ENCODE results near the gene RNF34.

Gene RNF34

DNA sequence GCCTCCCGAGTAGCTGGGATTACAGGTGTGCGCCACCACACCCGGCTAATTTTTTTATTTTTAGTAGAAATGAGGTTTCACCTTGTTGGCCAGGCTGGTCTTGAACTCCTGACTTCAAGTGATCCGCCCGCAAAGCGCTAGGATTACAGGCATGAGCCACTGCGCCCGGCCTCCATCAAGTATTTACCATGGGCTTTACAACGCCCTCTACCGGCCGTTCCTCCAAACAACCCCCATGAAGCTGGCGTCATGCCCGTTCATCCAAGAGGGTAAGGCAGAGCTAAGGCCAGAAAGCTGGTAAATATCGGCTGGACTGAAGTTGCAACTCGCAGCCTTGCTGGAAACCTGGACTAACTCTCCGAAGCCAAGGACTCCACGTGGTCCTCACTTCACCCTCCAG, 41.6 kb downstream of the RNF34 start:
- DNase-seq = no peak

DNA sequence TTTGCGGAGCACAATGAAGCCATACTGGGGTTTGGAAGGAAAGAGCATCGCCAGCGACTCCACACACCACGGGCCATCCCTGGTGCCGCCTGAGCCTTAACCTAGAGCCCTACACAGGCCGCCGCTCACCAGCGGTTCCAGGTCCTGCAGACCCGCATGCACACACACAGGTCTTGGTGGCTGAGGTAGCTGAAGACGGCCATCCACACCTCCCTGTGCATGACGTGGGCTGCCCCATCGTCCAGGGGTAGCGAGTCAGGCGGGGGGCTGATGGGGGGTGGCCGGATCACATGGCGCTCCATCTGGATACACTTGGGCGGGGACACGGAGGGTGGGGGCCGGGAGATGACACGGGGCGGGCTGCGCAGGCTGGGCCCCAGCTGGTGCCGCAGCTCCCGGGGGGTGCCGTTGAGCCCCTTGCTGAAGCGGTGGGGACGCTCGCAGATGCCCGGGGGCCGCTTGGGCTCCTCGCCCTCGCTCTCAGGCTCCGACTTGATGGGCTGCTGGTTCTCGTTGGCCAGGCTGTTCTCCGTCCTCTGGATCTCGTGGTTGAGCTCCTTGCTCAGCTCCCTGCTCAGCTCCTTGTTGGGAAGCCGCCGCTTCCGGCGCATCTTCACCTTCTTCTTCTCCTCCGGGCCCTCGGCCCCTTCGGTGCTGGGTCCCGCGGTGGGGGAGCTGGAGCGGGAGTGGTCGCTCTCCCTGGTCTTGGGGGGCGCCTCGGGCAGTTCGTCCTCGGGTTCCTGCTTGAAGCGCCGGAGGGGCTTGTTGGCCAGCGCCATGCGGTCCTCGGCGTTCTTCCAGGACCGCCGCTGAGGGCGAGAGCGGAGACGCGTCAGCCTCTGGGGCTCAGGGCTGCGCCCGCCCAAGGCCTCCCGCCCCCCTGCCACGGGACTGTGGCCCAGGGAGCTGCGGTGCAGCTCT, 42.4 kb downstream of the RNF34 start:
- no peak for DNase-seq

DNA sequence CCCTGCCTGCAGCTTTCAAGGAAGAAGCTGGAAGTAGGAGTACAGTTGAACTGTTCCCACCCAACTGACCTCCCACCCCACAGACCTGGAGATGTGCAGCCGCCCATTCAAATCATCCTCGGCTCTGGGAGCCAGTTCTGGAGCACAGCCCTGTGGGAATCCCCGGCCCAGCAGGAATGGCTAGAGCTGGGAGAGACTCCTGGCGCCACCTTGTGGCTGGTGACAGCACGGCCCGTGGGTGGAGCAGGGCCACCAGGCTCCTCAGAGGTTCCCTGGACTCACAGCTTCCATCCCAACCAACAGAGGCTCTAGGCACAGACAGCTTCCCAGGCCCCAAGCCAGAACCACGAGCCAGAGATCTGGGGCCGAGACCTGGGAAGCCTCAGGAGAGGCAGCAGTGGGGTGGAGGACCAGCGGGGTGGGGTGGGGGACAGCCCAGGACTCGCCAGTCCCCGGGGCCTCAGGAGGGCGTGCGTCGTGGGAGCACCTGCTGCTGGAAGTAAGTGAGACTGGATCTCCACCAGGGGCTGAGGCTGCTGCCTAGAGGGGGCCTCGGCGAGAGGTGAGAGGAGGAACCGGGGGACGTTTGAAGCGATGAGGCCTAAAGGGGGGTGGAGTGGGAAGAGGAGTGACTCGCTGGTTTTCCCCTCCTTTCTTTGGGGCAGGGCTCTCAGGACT, 43.4 kb downstream of the RNF34 start:
- DNase-seq = peak; percentile 81

DNA sequence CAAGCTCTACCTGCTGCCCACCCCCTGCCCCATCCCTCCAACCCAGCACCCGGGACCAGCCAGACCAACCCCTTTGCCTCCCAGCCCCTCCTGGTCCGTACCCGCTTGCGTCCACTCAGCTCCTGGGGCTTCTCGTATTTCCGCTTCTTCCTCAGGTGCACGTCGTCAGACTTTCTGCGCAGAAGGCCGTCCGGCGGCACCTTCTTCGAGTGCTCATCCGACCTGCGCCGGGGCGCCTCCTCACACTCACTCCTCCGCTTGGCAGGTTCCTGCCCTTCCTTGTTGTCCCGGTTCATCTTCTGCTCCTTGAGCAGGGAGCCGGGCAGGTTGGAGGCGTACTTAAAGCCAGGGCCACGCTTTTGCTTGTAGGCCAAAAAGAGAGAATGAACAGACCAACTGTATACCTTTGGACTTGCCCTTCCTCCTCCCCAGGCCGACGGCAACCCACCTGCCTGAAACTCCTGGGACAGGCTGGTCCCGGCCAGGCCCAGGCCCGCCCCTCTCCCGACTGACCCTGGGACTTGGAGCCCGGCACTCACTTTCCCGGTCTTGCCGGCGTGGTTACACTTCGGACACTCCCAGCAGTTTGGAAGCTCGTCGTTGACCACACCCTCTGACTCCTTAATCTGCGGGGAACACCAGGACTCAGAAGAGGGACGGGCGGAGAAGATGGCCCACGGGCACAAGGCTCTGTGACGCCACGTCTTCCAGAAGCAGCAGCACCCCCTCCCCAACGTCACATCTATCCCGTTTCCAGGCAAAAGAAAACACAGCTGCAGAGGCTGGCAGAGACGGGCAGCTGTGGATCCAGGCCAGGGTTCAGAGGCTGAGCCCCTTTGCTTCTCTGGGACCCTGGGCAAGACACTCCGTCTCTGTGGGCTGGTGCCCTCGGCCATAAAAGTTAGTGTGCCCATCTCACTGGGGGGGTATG, 44.3 kb downstream of the RNF34 start:
- no peak for DNase-seq

DNA sequence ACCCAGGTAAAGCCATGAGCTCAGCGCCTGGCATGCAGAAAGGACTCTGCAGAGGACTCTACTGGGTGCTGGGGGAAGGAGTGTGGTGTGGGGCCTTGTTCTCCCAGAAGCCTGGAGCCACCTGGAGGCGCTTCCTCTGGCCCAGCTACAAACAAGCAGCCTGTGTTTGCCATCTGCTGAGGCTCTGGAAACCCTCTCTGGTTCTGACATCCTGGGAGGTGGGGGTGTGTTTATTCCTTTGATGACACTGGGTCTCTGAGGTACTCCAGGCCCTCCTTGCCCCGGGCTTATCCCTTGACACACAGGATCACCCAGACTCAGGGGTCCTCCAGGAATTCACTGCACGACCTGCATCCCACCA, 44.9 kb downstream of the RNF34 start:
- no peak for DNase-seq

DNA sequence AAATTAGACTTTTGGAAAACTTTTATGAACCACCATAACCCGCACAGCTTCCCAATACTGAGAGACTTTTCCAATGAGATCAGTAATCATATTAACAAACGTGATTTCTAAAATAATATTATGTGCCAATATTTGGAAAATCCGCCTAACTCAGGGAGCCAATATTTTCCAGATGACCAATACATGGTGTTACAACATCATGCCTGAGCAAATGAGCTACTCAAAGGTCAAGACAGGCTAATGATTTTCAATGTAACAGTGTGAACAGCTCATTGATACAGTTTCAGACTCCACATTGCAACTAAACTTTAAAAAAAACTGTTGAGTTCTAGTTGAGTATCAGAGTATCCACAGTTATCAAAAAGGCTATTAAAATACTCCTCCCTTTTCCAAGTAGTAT, 46.8 kb downstream of the RNF34 start:
- DNase-seq = no peak

DNA sequence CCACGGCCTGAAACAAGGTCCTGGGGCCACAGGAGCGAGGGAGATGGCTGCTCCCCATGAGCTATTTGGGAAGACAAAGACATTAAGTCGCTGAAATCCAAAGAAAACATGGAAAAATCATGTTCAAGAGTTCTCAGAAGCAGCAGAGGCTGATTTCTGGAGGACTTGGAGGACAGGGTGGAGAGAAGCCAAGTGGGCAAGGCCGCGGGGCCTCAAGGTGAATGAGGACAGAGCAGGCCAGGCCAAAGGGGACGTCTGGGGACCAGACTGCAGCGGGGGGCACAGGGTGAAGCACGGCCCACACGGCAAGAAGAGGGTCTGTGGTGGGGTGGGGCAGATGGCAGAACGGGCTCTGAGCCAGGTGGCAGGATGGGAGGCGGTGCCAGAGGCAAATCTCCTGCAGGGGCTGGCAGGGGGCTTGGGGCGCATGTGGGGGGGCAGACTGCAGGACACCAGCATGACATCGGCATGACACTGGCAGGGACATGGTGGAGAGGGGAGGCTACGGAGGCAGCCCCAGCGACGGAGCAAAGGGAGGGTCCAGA, 48.9 kb downstream of the RNF34 start:
- DNase-seq = no peak

DNA sequence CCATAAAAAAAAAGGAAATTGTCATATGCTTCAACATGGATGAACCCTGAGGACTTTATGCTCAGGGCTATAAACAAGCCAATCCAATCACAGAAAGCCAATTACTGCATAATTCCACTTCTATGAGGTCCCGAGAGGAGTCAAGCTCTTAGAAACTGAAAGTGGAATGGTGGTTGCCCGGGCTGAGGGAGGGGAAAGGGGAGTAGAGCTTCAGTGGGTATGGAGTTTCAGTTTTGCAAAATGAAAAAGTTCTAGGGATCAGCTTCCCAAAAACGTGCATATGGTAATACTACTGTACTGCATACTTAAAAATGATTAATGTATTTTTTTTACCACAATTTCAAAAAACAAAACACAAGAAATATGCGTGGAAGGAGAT, 52.0 kb downstream of the RNF34 start:
- no peak for DNase-seq

DNA sequence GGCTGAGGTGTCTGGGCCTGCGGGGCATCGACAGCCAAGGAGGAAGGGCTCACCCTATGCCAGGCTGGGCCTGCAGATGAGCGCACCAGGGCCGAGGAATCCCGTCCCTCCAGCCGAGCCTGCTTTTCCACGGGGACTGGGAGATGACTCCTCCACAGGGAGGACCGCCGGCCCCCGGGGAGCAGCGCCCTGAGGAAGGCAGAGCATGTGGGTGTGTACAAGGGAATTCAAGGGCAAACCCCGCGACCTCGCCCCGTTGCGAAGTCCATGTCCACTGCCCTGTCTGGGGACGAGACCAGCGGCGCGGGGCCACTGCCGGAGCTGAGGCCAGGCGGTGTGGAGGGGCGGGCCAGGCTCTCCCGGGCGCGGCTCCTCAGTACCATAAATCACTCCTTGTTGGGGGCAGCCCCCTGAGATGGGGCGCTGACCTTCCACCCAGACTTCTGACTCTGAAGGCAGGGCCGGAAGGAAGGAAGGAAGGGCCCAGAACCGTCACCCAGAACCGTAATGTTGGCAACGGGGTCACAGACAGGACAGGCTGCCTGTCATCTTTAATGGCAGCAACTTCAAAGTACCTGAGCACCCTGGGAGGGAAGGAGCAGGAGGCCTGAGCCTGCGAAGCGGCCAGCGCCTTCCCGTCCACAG, 52.5 kb downstream of the RNF34 start:
- no peak for DNase-seq

DNA sequence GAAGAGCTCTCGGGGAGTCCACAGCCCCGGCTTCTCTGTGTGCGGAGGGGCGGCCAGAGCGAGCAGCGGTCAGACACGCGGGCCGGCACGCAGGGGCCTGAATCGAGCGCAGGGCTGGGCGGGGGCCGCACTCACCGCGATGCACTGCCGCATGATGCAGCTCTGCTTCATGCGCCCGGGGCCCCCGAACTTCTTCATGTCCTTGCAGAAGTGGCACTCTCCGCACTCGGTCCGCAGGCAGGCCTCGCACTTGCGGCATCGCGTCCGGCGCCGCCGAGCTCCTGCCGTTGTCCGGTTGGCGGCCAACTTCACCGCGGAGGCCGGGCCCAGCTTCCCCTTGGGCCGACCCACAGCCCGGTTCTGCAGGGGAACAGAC, 53.1 kb downstream of the RNF34 start:
- DNase-seq = no peak

DNA sequence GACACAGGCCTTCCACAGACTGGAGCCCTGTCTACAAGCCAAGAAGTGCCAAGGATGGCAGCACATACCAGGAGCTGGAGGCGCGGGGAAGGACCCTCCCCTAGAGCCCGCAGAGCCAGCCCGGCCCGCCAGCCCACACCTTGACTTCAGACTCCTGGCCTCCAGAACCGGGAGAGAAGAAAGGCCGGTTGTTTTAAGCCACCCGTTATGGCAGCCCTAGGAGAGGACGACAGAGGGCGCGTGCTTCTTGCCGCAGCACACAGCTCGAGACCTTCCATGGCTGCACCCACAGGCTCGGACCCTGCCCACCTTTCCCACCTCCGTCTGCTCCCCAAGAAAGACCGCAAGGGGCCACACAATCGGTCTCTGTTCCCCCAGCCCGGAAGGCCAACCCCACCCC, 53.7 kb downstream of the RNF34 start:
- DNase-seq = no peak

DNA sequence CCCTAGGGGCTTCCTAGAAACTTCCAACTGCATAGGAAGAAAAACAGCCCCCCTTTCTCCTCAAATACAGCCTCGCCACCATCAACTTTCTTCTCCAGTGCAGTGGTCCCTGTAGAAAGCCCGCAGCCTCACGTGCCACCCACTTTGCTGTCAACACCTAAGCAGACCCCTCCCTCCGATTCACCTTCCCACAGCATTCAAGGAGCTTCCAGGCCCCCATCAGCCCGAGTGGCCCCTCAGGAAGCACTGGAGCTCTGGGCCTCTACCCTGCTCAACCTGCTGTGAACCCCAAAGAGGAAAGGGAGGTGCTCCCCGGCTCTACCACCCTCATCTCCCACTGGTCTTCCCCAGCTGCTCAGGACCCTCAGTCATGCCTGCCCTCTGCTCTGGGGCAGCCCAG, 55.0 kb downstream of the RNF34 start:
- DNase-seq = no peak

DNA sequence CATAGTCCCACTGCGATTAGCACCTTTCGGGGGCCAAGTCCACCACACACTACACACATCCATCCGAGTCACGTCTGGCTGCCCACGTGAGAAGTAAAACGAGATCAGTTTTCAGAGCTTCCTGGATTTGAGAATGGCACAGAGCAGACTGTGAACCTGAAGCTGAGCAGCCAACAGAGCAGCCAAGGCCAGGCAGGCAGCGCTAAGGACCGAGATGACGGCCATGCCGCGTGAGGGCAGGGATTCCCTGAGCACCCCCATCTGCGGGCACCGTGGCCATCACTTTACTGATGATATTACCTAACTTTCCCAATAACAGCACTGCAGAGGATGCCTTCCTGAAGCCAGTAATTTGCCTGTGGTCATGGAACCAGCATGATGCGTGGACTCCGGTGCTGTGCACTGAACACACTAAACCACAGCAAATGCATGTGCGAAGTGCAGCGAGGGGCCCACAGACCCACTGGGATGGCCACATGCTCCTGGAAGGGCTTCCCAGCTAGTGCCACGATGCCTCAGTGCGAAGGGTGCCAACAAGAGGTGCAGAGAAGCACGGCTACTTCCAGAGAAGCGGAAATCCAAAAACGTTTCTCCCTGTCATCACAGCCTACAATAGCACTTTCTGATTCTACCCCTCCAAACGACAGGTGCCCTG, 56.0 kb downstream of the RNF34 start:
- DNase-seq = no peak

DNA sequence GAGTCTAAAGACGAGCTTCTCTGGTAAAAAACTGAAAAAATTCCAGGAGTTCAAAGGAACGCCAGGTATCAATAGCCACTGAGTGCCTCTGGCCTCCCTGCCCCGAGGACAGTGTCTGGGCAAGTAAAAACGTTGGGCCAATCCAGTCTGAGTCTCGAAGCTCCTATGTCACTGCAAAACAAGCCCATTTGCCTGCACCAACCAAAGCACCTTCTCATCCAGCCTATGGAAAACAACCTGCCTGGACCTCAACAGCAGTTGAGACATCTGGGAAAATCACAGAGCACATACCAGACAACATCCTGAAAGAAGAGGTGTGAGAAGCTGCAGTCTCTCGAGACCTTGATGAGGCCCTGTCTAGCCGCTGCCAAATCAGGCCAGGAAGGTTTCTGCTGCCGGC, 56.6 kb downstream of the RNF34 start:
- DNase-seq = no peak

DNA sequence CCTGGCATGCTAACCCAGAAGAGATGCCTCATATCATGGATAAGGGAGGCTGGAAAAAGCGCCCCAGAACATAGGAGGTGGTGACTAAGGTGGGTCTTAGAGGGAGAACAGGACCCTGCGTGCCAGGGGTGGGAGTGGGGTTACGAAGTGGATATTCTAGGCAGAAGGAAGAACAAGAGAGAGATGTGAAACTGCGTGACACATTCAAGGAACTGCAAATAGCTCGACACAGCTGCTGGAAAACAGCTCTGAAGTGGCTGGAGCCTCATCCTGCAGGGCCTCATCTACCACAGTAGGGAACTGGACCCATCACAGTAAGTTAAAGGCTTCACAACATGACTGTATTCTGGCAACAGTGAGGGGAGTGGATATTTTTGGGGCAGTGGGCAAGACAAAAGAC, 61.1 kb downstream of the RNF34 start:
- DNase-seq = no peak

DNA sequence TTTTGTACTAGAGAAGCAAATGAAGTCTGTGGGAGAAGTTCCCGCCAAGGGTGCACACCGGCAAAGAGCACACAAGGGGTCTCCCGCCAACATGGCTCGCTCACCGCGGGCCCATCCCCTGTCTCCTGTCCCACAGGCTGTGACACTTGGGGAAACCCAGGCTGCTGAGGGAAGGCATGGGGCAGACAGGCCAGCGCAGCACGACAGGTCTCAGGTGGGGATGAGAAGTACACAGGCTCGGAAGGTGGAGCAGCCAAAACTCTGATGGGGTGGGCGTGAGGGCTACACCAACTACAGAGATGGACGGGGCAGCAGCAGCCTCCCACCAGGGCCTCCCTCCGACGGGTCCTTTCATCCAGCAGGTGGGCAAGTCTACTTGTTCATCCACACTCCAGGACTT, 64.4 kb downstream of the RNF34 start:
- no peak for DNase-seq

DNA sequence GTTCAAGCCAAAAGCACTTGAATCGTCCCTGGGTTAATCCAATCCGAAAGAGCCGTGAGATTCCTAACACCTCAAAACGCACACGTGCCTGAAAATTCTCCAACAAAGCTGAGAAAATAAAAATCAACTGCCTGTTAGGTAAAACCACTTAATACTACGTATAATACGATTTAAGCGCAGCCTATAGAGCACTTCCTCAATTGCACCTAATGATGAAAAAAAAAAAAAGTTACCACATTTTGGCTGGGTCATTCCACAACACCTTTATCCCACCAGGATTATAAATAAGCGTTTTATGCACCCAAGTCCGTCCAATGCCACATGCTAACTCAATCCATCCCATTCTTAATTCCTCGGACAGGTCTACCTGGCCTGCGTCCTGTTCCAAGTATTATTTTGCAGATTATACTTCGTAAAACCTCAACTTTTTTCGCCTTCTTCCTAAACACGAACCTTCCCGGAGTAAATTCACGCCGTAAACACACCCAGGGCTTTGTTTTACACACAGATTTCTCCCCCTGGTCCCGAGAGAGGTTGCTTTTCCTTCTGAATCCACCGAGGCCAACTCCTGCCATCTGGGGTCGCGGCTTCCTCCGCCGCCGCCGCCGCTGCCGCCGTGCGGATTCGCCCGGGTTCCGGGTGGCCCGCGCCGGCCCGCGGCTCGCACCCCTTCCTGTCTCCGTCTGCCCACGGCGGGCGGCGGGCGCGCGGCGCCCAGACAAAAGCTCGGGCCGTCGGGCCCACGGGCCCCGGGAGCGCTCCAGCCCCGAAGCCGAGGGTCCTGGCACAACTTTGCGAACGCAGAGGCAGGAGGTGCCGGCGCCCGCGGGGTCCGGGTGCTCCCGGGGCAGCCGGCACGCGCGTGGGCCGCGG, 66.2 kb downstream of the RNF34 start:
- DNase-seq = no peak

DNA sequence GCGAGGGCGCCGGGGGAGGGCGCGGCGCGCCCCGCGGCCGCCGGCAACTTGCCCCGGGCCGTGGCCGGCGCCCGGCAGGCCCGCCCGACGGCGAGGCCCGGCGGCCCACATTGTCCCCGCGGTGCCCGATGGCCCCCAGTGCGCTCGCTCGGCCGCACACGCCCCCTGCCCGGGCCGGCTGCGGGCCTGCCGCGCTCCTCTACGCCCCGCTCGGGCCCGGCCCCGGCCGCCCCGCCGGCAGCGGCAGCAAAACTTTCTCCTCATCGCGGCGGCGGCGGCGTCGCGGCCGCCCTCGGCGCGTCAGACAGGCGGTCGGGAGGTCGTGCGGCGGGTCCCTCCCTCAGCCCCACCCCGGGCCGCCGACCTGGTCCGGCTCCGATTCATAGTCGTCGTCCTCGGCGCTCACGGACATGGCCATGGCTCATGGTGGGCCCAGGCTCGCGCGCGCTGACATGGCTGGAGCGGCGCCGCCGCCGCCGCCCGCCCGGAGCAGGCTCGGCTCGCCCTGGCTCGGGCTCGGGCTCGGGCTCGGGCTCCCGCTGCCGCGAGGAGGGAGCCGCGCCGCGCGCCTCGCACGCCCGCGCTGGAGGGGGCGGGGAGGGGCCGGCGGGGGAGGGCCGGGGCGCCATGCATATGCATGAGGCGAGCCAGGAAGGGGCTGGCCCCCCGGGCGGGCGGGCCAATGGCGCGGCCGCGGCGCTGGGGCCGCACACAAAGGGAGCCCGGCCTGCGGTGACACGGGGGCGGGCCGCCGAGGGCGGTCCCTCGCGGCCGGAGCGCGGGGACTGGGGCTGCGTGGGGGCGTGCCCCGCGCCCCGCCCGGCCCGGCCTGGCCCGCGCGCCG, 67.1 kb downstream of the RNF34 start:
- DNase-seq = peak; percentile 94

DNA sequence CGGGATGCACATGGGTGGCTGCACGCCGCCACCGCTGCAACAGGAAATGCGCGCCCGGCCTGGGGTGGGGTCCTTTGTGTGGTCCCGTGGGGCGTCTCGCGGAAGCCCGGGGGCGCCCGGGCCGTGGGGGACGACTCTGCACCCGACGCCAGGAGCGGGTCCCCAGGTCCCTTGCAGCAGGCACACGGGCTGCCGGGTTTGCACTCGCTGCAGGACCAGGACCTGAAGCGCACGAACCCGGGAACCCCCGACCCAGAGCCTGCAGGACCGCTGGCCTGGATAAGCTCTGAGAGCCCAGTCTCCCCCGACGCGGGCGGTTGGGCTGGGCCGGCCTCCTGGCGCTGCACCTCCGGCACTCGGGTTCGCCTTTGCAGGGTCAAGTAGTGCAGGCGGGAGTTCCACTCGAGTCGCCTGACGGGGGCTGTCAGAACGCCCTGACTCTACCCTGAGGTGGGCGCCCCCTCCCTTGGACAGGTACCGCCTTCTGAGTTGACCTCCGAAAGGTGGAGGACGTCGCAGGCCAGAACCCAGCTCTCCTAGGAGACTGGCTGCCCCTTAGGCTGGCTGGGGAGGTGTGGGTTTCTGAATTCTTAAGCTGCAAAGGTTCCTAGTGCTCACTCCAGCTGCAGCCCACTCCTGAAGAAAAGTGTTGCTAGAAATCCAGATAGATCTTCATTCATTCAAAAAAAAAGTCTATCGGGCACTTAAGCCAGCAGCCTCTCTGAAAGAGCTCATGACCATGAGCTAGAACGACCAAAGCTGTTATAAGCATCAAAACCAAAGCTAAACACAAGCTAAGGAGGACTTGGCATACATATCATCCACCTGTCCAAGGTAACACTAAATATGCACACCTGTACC, 68.0 kb downstream of the RNF34 start:
- DNase-seq = no peak

All from femur (tissue), 1 donor.